ENCODE data around the gene OSBPL10.

DNA sequence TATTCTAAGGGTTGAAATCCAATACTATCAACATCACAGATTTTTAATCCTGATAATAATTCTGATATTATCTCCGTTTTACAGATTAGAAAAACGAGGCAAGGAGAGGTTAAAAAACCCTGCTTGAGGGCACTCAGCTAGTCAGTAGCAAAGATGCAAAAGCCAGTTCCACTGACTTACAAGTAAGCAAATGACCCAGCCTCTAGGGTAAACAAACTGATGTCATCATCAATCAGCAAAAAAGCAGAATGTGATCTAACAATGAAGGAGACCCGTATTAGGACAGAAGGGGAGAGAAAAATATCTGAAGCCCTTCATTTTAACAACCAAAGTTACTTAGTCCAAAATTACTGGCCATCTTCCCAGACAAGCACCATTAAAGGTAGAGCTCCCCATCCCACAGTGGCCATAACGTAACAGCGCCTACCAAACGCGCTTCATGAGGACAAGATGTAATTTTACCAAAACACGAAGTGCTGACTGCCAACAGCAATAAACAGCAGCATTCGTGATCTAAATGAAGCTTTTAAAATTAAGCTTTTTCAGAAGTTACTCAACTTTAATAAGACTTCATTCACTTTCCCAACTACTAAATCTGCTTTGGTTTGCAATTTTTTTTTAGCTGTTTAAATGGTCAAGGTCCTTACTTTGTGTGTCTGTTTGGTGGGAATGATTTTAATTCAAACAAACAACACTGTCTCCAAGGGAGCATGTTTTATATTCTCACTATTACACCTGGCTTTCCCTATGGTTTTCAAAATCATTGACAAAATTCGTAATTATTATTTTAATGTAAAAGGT is 176.6 kb downstream of the OSBPL10 start:
- no peak for TF ChIP-seq NFRKB (IDR thresholded peaks at IDR 0.05)
- no peak for TF ChIP-seq FOXM1 (IDR thresholded peaks at IDR 0.05; ENCODE audit: borderline replicate concordance)
- no peak for TF ChIP-seq SUZ12 (IDR thresholded peaks at IDR 0.05)
- no peak for TF ChIP-seq L3MBTL2 (conservative IDR thresholded peaks at IDR 0.05)
- TF ChIP-seq ELF4 (IDR thresholded peaks at IDR 0.05) = no peak
- no peak for TF ChIP-seq FOXK2 (IDR thresholded peaks at IDR 0.05)
- no peak for TF ChIP-seq BHLHE40 (IDR thresholded peaks at IDR 0.05; ENCODE audit: borderline replicate concordance)
- no peak for TF ChIP-seq SP1 (IDR thresholded peaks at IDR 0.05)
- no peak for TF ChIP-seq FOXA1 (IDR thresholded peaks at IDR 0.05)
- no peak for TF ChIP-seq CTBP1 (IDR thresholded peaks at IDR 0.05; ENCODE audit: borderline replicate concordance)

Measured in HEK293T (cell line).